ENCODE data around the gene RAP1GAP2.

DNA sequence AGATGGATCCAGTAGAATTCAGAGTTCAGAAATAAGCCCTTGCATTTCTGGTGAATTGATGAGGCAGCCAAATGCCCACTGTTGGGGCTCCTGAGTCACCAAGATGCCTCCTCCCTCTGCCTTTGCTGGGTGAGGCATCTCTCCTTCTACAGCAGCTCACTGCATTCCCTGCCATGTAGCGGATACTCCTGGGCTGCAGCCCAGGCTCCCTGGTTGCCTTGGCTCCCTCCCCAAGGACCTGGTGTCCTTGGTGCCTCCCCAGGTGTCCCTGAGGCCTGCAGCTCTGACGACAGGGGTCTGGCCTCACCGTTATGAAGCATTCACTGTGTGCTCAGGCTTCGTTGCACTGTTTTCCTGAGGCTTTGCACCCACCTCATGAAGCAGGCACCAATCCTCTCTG, 7.7 kb downstream of the RAP1GAP2 start:
- TF ChIP-seq, protein P1, sequence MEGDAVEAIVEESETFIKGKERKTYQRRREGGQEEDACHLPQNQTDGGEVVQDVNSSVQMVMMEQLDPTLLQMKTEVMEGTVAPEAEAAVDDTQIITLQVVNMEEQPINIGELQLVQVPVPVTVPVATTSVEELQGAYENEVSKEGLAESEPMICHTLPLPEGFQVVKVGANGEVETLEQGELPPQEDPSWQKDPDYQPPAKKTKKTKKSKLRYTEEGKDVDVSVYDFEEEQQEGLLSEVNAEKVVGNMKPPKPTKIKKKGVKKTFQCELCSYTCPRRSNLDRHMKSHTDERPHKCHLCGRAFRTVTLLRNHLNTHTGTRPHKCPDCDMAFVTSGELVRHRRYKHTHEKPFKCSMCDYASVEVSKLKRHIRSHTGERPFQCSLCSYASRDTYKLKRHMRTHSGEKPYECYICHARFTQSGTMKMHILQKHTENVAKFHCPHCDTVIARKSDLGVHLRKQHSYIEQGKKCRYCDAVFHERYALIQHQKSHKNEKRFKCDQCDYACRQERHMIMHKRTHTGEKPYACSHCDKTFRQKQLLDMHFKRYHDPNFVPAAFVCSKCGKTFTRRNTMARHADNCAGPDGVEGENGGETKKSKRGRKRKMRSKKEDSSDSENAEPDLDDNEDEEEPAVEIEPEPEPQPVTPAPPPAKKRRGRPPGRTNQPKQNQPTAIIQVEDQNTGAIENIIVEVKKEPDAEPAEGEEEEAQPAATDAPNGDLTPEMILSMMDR (conservative IDR thresholded peaks at IDR 0.05): no peak
- no peak for TF ChIP-seq ZFX (IDR thresholded peaks at IDR 0.05)

All from C4-2B (cell line).